Activated CD4-positive, CD25-positive, alpha-beta regulatory T cell treated with anti-CD3 and anti-CD28 coated beads, Interleukin-2, amount 50 U/mL, for 16 hours (primary cell): ENCODE results near the gene HOXA4.
A peak's percentile ranks its signal among the peaks of the same experiment; 100 is the strongest.

Experiments used
- DNase-seq: peaks from one replicate; pipeline ENCODE4 v3.0.0-alpha.2; 2020; ENCODE audit warnings: low read depth, low spot score

The HOXA4 gene

GRCh38 chr7:27169658-27170425, 39.3 kb upstream of the HOXA4 start:
- DNase-seq: no peak

- DNase-seq: no peak
Measured at GRCh38 chr7:27168265-27168947, 37.8 kb upstream of the HOXA4 start.

GRCh38 chr7:27167916-27168264, 37.3 kb upstream of the HOXA4 start:
- DNase-seq: no peak

DNA sequence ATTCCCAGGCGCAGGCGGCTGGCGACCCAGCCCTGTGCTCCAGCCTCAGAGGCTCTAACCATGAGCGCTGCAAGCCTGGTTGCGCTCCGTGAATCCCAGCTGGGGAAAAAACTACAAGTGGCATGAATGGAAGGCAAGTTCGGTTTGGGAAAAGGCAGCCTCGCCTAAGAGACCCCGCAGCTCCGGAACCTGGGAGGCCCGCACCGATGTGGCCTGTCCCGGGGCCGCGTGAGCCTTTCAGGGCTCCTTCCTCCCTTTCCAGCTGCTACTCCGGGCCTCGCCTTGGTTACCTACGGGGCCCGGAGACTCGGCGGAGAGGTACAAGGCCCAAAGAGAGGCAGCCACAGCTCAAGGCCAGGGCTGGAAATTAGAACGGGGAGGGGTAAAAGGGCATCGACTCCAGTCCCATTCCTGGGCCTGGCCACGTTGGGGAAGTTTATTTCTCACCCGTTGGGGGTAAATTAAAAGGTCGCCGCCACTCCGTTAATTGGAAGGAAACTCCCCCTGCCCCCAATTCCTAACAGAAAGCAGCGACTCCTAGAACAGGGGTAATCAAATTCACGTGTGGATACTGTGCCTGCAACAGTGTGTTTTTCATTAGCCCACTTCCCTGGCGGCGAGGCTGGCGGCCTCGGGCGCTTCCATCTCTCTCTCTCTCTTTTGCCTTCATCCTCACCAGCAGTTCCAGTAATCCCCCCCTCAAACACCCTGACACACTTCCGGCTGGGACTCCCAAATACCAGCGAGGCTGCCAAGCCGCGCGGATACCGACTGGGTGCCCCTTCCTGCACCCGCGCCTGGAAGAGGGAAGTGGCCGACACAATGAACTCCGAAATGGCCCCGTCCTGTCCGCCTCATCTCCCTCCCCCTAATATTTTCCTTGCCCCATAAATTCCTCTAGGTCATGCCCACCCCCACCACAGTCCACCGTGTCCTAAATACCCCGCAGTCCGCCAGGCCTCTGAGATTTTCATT, 36.3 kb upstream of the HOXA4 start:
- DNase-seq: no peak

GRCh38 chr7:27165996-27166530, 35.5 kb upstream of the HOXA4 start:
- no peak for DNase-seq

GRCh38 chr7:27165089-27165995, 34.8 kb upstream of the HOXA4 start, which contains the start of gene HOXA9:
TSS of gene HOXA9 (minus strand) at chr7:27165537. CDS start at chr7:27165457, 80 bp downstream.
- no peak for DNase-seq

DNA sequence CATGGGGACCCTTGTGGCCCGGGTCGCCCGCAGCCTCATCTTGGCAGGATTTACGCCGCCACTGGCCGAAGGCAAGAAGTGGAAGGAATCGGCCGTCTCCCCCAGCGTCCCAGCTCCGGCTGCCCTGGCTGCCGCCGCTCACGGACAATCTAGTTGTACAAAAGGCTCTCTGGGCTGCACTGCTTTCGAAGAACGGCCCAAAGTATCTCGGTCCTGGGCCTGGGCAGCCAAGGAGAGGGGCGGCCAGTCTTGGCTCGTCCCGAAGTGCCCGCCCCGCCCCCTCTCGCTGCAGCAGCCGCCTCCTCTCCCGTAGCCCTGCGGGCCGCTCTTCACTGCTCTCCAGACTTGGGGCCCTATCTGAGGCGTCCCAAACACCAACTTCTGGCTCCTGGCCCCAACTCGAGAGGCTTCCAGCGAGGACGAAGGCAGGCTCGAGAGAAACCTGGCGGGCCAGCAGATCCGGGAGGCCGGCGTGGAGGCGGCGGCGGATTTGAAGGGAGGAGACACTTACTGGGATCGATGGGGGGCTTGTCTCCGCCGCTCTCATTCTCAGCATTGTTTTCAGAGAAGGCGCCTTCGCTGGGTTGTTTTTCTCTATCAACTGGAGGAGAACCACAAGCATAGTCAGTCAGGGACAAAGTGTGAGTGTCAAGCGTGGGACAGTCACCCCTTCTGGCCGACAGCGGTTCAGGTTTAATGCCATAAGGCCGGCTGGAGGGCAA, 34.0 kb upstream of the HOXA4 start:
- DNase-seq: no peak

GRCh38 chr7:27164045-27164366, 33.4 kb upstream of the HOXA4 start:
- no peak for DNase-seq

DNA sequence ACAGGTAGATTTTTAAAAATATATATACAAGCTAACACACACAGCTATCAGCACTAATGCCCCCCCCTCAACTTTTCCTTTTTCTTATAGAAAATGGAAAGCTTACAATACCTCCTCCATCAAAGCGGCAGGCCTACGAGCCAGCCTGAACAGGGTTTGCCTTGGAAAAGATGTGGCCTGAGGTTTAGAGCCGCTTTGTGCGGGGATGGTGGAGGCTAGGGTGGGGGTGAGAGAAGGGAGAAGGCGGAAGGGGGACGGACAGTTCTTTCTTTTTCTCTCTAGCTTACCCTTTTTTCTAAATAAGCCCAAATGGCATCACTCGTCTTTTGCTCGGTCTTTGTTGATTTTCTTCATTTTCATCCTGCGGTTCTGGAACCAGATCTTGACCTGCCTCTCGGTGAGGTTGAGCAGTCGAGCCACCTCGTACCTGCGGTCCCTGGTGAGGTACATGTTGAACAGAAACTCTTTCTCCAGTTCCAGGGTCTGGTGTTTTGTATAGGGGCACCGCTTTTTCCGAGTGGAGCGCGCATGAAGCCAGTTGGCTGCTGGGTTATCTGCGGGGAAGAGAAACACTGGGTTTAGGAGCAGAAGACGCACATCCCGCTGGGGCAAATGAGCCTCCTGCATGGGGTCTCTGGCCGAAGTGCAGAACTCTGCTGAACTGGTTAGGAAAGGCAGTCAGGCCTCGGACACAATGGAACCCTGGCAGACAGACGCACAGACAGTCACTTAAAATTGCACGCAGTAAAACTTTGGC, 32.9 kb upstream of the HOXA4 start:
- no peak for DNase-seq

DNA sequence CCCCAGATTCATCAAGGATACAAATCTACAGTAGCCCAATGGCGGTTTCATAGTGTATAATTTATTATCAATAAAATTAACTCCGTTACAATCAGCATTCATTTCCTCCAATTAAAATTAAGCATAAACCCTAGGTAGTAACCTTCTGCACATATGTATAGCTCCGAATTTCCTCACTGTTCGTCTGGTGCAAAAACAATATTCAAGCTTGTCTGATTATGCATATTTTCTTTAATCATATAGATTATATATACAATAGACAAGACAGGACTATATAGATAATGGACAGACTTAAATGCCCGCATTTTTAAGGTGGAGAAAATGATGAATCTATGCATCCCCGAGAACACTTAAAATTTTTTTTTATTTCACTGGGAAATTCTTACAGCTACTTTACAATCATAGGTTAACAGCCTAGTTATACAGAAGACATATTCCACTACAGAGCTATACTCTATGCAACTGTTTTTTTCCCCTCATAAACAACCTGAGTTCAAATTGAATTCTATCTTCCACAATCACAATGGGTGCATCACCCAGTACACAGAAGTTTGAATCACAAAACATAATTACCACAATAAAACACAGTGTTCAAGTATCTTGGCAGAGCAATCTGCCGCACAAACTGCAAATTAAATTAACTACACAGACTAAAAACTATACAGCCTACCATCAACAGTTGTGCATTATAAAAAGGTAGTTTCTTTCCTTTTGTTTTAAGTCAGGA, 32.2 kb upstream of the HOXA4 start:
- no peak for DNase-seq

GRCh38 chr7:27161721-27162560, 31.4 kb upstream of the HOXA4 start:
- no peak for DNase-seq

GRCh38 chr7:27161214-27161720, 30.7 kb upstream of the HOXA4 start:
- no peak for DNase-seq

GRCh38 chr7:27160546-27161213, 30.1 kb upstream of the HOXA4 start:
- DNase-seq: peak; percentile 64

GRCh38 chr7:27160145-27160545, 29.6 kb upstream of the HOXA4 start:
- DNase-seq: no peak

DNA sequence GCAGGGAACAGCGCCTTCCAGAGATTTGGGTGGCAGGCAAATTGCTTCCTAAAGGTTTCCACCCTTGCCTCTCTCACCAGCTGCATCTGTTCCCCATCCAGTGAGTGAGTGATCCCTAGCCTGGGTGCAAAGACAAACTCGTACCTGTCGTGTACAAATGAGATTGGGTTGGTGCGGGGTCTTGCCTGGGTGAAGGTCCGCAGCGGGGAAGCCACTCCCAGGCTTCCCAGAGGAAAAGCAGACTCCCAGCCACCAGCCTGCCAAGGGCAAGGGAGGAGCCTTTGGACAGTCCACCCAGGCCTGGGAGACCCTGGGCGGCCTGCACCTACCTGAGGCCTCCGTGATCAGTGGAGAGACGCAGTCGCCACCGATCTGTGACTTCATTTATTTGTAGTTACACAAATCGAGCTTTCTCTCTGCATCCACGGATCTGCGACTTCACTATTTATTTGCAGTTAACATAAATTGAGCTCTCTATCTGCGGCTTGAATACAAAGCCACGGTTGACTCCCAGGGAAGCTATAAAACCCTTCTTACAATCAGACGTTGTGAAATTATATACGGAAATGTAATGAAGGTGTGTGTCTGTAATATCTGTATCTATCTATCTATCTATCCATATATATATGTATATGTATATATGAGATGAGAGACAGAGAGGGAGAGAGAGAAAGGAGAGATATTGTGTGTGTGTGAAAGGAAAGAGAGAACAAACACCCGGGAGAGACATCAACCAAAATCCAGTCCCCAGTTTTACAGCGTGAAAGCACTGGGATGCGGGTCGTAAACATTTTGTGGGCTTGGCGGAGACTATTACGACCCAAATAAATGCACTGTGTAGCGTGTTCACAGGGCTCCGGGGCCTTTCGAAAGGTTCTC, 28.9 kb upstream of the HOXA4 start:
- DNase-seq: no peak
